SK-N-MC (cell line): ENCODE results near the gene GRM7.

ENCODE experiments used
- DNase-seq: peaks from one replicate; pipeline ENCODE4 v3.0.0-alpha.2; 2011; ENCODE audit warnings: low read depth, low spot score
- H3K27ac ChIP-seq: fragments of 200-600 bp; sonication (generic); 2 replicates; pipeline ENCODE4 v1.5.1; 2016; ENCODE audit warnings: mixed run types
- H3K36me3 ChIP-seq: fragments of 200-600 bp; sonication (generic); 2 replicates; pipeline ENCODE4 v1.6.1; 2017; ENCODE audit warnings: antibody characterized with exemption, low read length, mixed read lengths; ENCODE audit not compliant: insufficient read depth
- H3K4me3 ChIP-seq: fragments of 200-600 bp; sonication (generic); 2 replicates; pipeline ENCODE4 v1.5.1; 2016
- H3K9ac ChIP-seq: fragments of 200-600 bp; sonication (generic); 2 replicates; pipeline ENCODE4 v1.8.0; 2017; ENCODE audit warnings: mixed run types, mixed read lengths; ENCODE audit not compliant: insufficient read length
- H3K9me3 ChIP-seq: fragments of 200-600 bp; sonication (generic); 2 replicates; pipeline ENCODE4 v1.6.1; 2017; ENCODE audit warnings: low read depth, mild to moderate bottlenecking, antibody characterized with exemption, low read length, moderate library complexity, mixed read lengths
- EZH2 ChIP-seq: fragments of 200-600 bp; sonication (generic); IDR thresholded peaks from one replicate; pipeline ENCODE4 v1.6.1; 2017; ENCODE audit warnings: antibody characterized with exemption
- FOXP2 ChIP-seq: optimal IDR thresholded peaks from 2 replicates; pipeline ENCODE3; 2011; ENCODE audit warnings: mild to moderate bottlenecking, moderate library complexity; ENCODE audit not compliant: insufficient read depth; ENCODE audit errors: extremely low read length, control extremely low read depth
- POLR2AphosphoS5 ChIP-seq: IDR thresholded peaks from 2 replicates; pipeline ENCODE4 v1.6.1; 2012; ENCODE audit warnings: mild to moderate bottlenecking, low read depth, low read length, borderline replicate concordance

Gene GRM7

GRCh38 chr3:7400360-7400759 lies 539.4 kb downstream of the GRM7 start:
- no peak for DNase-seq
- no peak overlapping the region for H3K27ac ChIP-seq
- no peaks in the 10 kb centered on the region for H3K36me3 ChIP-seq
- no peaks in the 10 kb centered on the region for H3K9me3 ChIP-seq
- H3K4me3 ChIP-seq = no peak overlapping the region
- H3K9ac ChIP-seq = no peak overlapping the region
- no peak for TF ChIP-seq EZH2
- no peak for TF ChIP-seq POLR2AphosphoS5
- TF ChIP-seq FOXP2 = no peak

GRCh38 chr3:7401418-7401817 lies 540.5 kb downstream of the GRM7 start:
- Histone ChIP-seq H3K27ac (no peak overlapping the region), H3K9ac (no peak overlapping the region), H3K36me3 (no peaks in the 10 kb centered on the region), H3K9me3 (no peaks in the 10 kb centered on the region), H3K4me3 (no peak overlapping the region)
- TF ChIP-seq EZH2 (no peak), FOXP2 (no peak), POLR2AphosphoS5 (no peak)
- DNase-seq = no peak

- Histone ChIP-seq H3K9me3 (no peaks in the 10 kb centered on the region), H3K9ac (no peak overlapping the region), H3K36me3 (no peaks in the 10 kb centered on the region), H3K4me3 (no peak overlapping the region), H3K27ac (no peak overlapping the region)
- DNase-seq = no peak
- TF ChIP-seq FOXP2 (no peak), EZH2 (no peak)
These were observed 546.2 kb downstream of the GRM7 start for GRCh38 chr3:7407107-7407506.

GRCh38 chr3:7410782-7411181 lies 549.9 kb downstream of the GRM7 start:
- DNase-seq = no peak
- Histone ChIP-seq H3K9me3 (no peaks in the 10 kb centered on the region), H3K4me3 (no peak overlapping the region), H3K9ac (no peak overlapping the region), H3K36me3 (no peaks in the 10 kb centered on the region), H3K27ac (no peak overlapping the region)
- TF ChIP-seq EZH2 (no peak), FOXP2 (no peak), POLR2AphosphoS5 (no peak)

- no peaks in the 10 kb centered on the region for H3K9me3 ChIP-seq
- H3K9ac ChIP-seq = no peak overlapping the region
- TF ChIP-seq POLR2AphosphoS5 (no peak), FOXP2 (no peak), EZH2 (no peak)
- H3K36me3 ChIP-seq = no peaks in the 10 kb centered on the region
- DNase-seq = no peak
- no peak overlapping the region for H3K4me3 ChIP-seq
- H3K27ac ChIP-seq = no peak overlapping the region
These were observed 560.1 kb downstream of the GRM7 start for GRCh38 chr3:7421065-7421464.

GRCh38 chr3:7423036-7423435 lies 562.1 kb downstream of the GRM7 start:
- Histone ChIP-seq H3K36me3 (no peaks in the 10 kb centered on the region), H3K4me3 (no peak overlapping the region), H3K9me3 (no peaks in the 10 kb centered on the region), H3K9ac (no peak overlapping the region), H3K27ac (no peak overlapping the region)
- no peak for TF ChIP-seq EZH2
- TF ChIP-seq POLR2AphosphoS5 = no peak
- TF ChIP-seq FOXP2 = no peak
- DNase-seq = no peak

- no peak for DNase-seq
These were observed 563.1 kb downstream of the GRM7 start for GRCh38 chr3:7423995-7424394.

GRCh38 chr3:7428206-7428718 lies 567.3 kb downstream of the GRM7 start:
- Histone ChIP-seq H3K9ac (no peak overlapping the region), H3K36me3 (no peaks in the 10 kb centered on the region), H3K4me3 (no peak overlapping the region), H3K9me3 (no peaks in the 10 kb centered on the region), H3K27ac (no peak overlapping the region)
- TF ChIP-seq FOXP2 = no peak
- TF ChIP-seq EZH2 = no peak
- DNase-seq = no peak

More at GRCh38 chr3:7423995-7424394, 563.1 kb downstream of the GRM7 start:
- no peak overlapping the region for H3K9ac ChIP-seq
- TF ChIP-seq FOXP2 (no peak), POLR2AphosphoS5 (no peak), EZH2 (no peak)
- H3K36me3 ChIP-seq = no peaks in the 10 kb centered on the region
- H3K4me3 ChIP-seq = no peak overlapping the region
- no peaks in the 10 kb centered on the region for H3K9me3 ChIP-seq
- no peak overlapping the region for H3K27ac ChIP-seq

GRCh38 chr3:7432610-7433009 lies 571.7 kb downstream of the GRM7 start:
- no peak for DNase-seq
- Histone ChIP-seq H3K9ac (no peak overlapping the region), H3K27ac (no peak overlapping the region), H3K4me3 (no peak overlapping the region), H3K36me3 (no peaks in the 10 kb centered on the region), H3K9me3 (no peaks in the 10 kb centered on the region)
- no peak for TF ChIP-seq FOXP2
- TF ChIP-seq POLR2AphosphoS5 = no peak
- no peak for TF ChIP-seq EZH2
